ENCODE measurements around the gene RPAP3. TPM values are rescaled to one million over a fixed set of nuclear protein-coding genes. Genes with fewer than 3 reads are reported as not detected.

RPAP3 gene
- polyA plus RNA-seq, 1 experiment, result 28.2 TPM

- H3K4me3 ChIP-seq (ENCODE audit: low read depth, low read length), result no peak overlapping the region
- POLR2A ChIA-PET, result no interaction called here
- H3K27me3 ChIP-seq (ENCODE audit: control insufficient read depth, insufficient read depth, low read length), result no peaks in the 10 kb centered on the region
- no peak for TF ChIP-seq CTCF (IDR thresholded peaks at IDR 0.05; ENCODE audit: low read depth, low read length)
- no peak for DNase-seq (ENCODE audit: low read depth, low spot score)
- H3K9me3 ChIP-seq (ENCODE audit: control insufficient read depth, insufficient read depth, low read length), result no peaks in the 10 kb centered on the region
- CTCF ChIA-PET, result interaction anchor here (0.7 to 9.1 kb wide), 19 partner anchors 9 to 717 kb away, joined by 3 to 152 read pairs (median 10); partner anchors contain the start of genes ENDOU, RAPGEF3, RPAP3 and SLC48A1
- no peak overlapping the region for H3K27ac ChIP-seq (ENCODE audit: low read depth, low read length)
Observed at GRCh38 chr12:47714826-47715386, 9.1 kb upstream of the RPAP3 start.

DNA sequence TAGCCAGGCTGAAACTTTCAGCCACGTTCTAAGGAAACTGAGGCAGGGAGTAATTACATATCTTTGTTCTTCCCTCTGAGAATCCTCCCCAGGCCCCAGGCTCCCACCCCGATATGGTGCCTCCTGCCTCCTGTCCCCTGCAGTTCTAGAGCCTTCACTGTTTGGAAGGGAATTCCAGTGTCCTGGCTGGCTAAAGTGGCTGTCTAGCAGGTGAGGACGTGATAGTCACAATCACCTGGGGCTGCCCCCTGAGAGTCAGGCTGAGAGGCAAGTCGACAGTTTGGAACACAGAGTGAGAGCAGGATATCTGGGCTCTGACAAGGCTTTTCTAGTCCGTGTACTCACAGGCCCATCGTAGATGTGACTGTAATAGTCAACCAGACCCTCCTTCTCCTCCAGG, 6.3 kb upstream of the RPAP3 start:
- Histone ChIP-seq H3K9me3 (ENCODE audit: control insufficient read depth, insufficient read depth, low read length) (no peaks in the 10 kb centered on the region), H3K27me3 (ENCODE audit: control insufficient read depth, insufficient read depth, low read length) (no peaks in the 10 kb centered on the region), H3K4me3 (ENCODE audit: low read depth, low read length) (no peak overlapping the region), H3K27ac (ENCODE audit: low read depth, low read length) (no peak overlapping the region)
- TF ChIP-seq CTCF (IDR thresholded peaks at IDR 0.05; ENCODE audit: low read depth, low read length), result no peak
- CTCF ChIA-PET, result interaction anchor here (7.0 to 9.1 kb wide), 2 partner anchors 56 to 65 kb away, joined by 86 to 152 read pairs; partner anchors contain the start of gene SLC48A1
- no peak for DNase-seq (ENCODE audit: low read depth, low spot score)
- POLR2A ChIA-PET, result no interaction called here

- DNase-seq (ENCODE audit: low read depth, low spot score), result no peak
- CTCF ChIA-PET, result interaction anchor here (9.1 kb wide), 1 partner anchor 65 kb away, joined by 152 read pairs; the partner anchor contains the start of gene SLC48A1
- POLR2A ChIA-PET, result no interaction called here
- Histone ChIP-seq H3K9me3 (ENCODE audit: control insufficient read depth, insufficient read depth, low read length) (no peaks in the 10 kb centered on the region), H3K4me3 (ENCODE audit: low read depth, low read length) (no peak overlapping the region), H3K27ac (ENCODE audit: low read depth, low read length) (no peak overlapping the region), H3K27me3 (ENCODE audit: control insufficient read depth, insufficient read depth, low read length) (no peaks in the 10 kb centered on the region)
- TF ChIP-seq CTCF (IDR thresholded peaks at IDR 0.05; ENCODE audit: low read depth, low read length), result no peak
Observed at GRCh38 chr12:47711448-47711847, 5.6 kb upstream of the RPAP3 start.

DNA sequence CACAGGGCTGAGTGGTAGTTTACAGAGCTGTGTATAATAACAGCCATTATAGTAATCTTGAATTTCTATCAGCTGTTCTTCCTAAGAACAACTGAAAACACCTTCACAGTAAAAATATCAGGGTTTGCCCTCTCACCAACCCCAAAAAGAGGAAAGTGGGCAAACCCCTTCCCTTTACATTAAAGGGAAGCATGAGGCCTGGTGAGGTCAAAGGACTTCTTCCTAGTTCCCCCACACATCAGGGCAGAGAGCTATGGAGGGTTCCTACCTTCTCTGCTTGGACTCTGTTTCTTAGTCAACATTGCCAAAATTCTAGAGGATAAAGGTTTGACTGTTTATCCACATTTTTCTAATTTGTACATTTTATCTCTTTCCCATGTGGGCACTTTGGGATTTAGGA, 4.4 kb upstream of the RPAP3 start:
- no peak for TF ChIP-seq CTCF (IDR thresholded peaks at IDR 0.05; ENCODE audit: low read depth, low read length)
- H3K27me3 ChIP-seq (ENCODE audit: control insufficient read depth, insufficient read depth, low read length), result no peaks in the 10 kb centered on the region
- no peak for DNase-seq (ENCODE audit: low read depth, low spot score)
- no peak overlapping the region for H3K27ac ChIP-seq (ENCODE audit: low read depth, low read length)
- H3K4me3 ChIP-seq (ENCODE audit: low read depth, low read length), result no peak overlapping the region
- H3K9me3 ChIP-seq (ENCODE audit: control insufficient read depth, insufficient read depth, low read length), result no peaks in the 10 kb centered on the region
- ChIA-PET POLR2A (no interaction called here), CTCF (interaction anchor here (0.8 to 1.4 kb wide), 2 partner anchors 27 to 56 kb away, joined by 3 read pairs; no protein-coding TSS in a partner anchor)

DNA sequence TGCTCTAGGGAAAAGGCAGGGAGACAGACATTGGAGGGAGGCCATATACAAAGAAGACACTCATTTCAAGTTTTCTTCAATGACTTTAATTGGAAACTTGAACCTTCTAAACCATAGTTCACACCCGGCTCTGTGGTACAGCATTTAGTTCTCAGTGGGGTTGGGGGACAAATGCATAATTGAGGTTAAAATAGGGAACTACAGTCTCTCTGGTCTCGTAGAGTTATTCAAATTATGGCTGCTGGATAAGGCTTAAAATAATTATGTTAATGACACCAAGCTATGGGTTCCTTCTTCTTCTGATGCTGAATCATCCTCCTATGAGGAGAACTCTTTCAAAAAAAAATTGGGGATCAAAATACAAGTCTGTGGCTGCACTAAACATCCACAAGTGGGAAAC, 3.8 kb upstream of the RPAP3 start:
- no peak for DNase-seq (ENCODE audit: low read depth, low spot score)
- TF ChIP-seq CTCF (IDR thresholded peaks at IDR 0.05; ENCODE audit: low read depth, low read length), result no peak
- ChIA-PET CTCF (interaction anchor here (0.8 to 1.4 kb wide), 2 partner anchors 27 to 57 kb away, joined by 3 read pairs; no protein-coding TSS in a partner anchor), POLR2A (no interaction called here)
- no peaks in the 10 kb centered on the region for H3K9me3 ChIP-seq (ENCODE audit: control insufficient read depth, insufficient read depth, low read length)
- H3K27ac ChIP-seq (ENCODE audit: low read depth, low read length), result no peak overlapping the region
- no peak overlapping the region for H3K4me3 ChIP-seq (ENCODE audit: low read depth, low read length)
- H3K27me3 ChIP-seq (ENCODE audit: control insufficient read depth, insufficient read depth, low read length), result no peaks in the 10 kb centered on the region

All from AG04450 (cell line).